ENCODE data around the gene KDM4E.
A peak's percentile ranks its signal among the peaks of the same experiment; 100 is the strongest.

Gene KDM4E

GRCh38 chr11:95057959-95058358 is 32.9 kb downstream of the KDM4E start:
- FAIRE-seq (no peak), DNase-seq (ENCODE audit: insufficient read length) (no peak)
- no peak for TF ChIP-seq TAF1 (IDR thresholded peaks at IDR 0.05; ENCODE audit: borderline replicate concordance, low read depth, low read length)
- TF ChIP-seq POLR2A (IDR thresholded peaks at IDR 0.05; ENCODE audit: low read depth, low read length): no peak
- no peak for TF ChIP-seq POLR2AphosphoS5 (IDR thresholded peaks at IDR 0.05; ENCODE audit: low read depth, low read length)

GRCh38 chr11:95058621-95059020 is 33.6 kb downstream of the KDM4E start:
- no peak for FAIRE-seq
- no peak for TF ChIP-seq TAF1 (IDR thresholded peaks at IDR 0.05; ENCODE audit: borderline replicate concordance, low read depth, low read length)
- TF ChIP-seq POLR2A (IDR thresholded peaks at IDR 0.05; ENCODE audit: low read depth, low read length): no peak
- no peak for TF ChIP-seq POLR2AphosphoS5 (IDR thresholded peaks at IDR 0.05; ENCODE audit: low read depth, low read length)
- DNase-seq (ENCODE audit: insufficient read length): no peak

- FAIRE-seq (no peak), DNase-seq (ENCODE audit: insufficient read length) (no peak)
- TF ChIP-seq TAF1 (IDR thresholded peaks at IDR 0.05; ENCODE audit: borderline replicate concordance, low read depth, low read length) (no peak), POLR2AphosphoS5 (IDR thresholded peaks at IDR 0.05; ENCODE audit: low read depth, low read length) (no peak)
Measured at GRCh38 chr11:95059046-95059445, 34.0 kb downstream of the KDM4E start.

- FAIRE-seq (no peak), DNase-seq (ENCODE audit: insufficient read length) (no peak)
Measured at GRCh38 chr11:95065336-95065735, 40.3 kb downstream of the KDM4E start.

GRCh38 chr11:95066716-95067038 is 41.6 kb downstream of the KDM4E start, which contains the start of gene SRSF8:
SRSF8 (plus strand) TSS chr11:95066919; CDS start chr11:95067227, 308 bp downstream.
- FAIRE-seq: no peak
- TF ChIP-seq TAF1 (IDR thresholded peaks at IDR 0.05; ENCODE audit: borderline replicate concordance, low read depth, low read length) (no peak), POLR2A (IDR thresholded peaks at IDR 0.05; ENCODE audit: low read depth, low read length) (no peak), POLR2AphosphoS5 (IDR thresholded peaks at IDR 0.05; ENCODE audit: low read depth, low read length) (no peak)
- no peak for DNase-seq (ENCODE audit: insufficient read length)

More at GRCh38 chr11:95065336-95065735, 40.3 kb downstream of the KDM4E start:
- TF ChIP-seq POLR2A (IDR thresholded peaks at IDR 0.05; ENCODE audit: low read depth, low read length) (no peak), TAF1 (IDR thresholded peaks at IDR 0.05; ENCODE audit: borderline replicate concordance, low read depth, low read length) (no peak), POLR2AphosphoS5 (IDR thresholded peaks at IDR 0.05; ENCODE audit: low read depth, low read length) (no peak)

- peak; percentile 95 for FAIRE-seq
Measured at GRCh38 chr11:95067039-95067840, 42.2 kb downstream of the KDM4E start.

GRCh38 chr11:95067841-95068219 is 42.8 kb downstream of the KDM4E start:
- TF ChIP-seq TAF1 (IDR thresholded peaks at IDR 0.05; ENCODE audit: borderline replicate concordance, low read depth, low read length) (no peak), POLR2A (IDR thresholded peaks at IDR 0.05; ENCODE audit: low read depth, low read length) (no peak), POLR2AphosphoS5 (IDR thresholded peaks at IDR 0.05; ENCODE audit: low read depth, low read length) (no peak)

More at GRCh38 chr11:95067039-95067840, 42.2 kb downstream of the KDM4E start:
- TF ChIP-seq POLR2A (IDR thresholded peaks at IDR 0.05; ENCODE audit: low read depth, low read length) (peak; percentile 80; the same call in 1 of the 2 replicates), POLR2AphosphoS5 (IDR thresholded peaks at IDR 0.05; ENCODE audit: low read depth, low read length) (peak; percentile 17; the same call in 1 of the 2 replicates), TAF1 (IDR thresholded peaks at IDR 0.05; ENCODE audit: borderline replicate concordance, low read depth, low read length) (peak; percentile 35)
- peak; percentile 27 for DNase-seq (ENCODE audit: insufficient read length)

GRCh38 chr11:95068549-95068948 is 43.5 kb downstream of the KDM4E start:
- TF ChIP-seq POLR2AphosphoS5 (IDR thresholded peaks at IDR 0.05; ENCODE audit: low read depth, low read length) (peak; percentile 68; the same call in 1 of the 2 replicates), POLR2A (IDR thresholded peaks at IDR 0.05; ENCODE audit: low read depth, low read length) (peak; percentile 69), TAF1 (IDR thresholded peaks at IDR 0.05; ENCODE audit: borderline replicate concordance, low read depth, low read length) (peak; percentile 65; the same call in 1 of the 2 replicates)
- peak; percentile 92 for FAIRE-seq
- no peak for DNase-seq (ENCODE audit: insufficient read length)

More at GRCh38 chr11:95067841-95068219, 42.8 kb downstream of the KDM4E start:
- DNase-seq (ENCODE audit: insufficient read length) (no peak), FAIRE-seq (no peak)

- FAIRE-seq (no peak), DNase-seq (ENCODE audit: insufficient read length) (no peak)
- TF ChIP-seq POLR2A (IDR thresholded peaks at IDR 0.05; ENCODE audit: low read depth, low read length) (no peak), TAF1 (IDR thresholded peaks at IDR 0.05; ENCODE audit: borderline replicate concordance, low read depth, low read length) (no peak), POLR2AphosphoS5 (IDR thresholded peaks at IDR 0.05; ENCODE audit: low read depth, low read length) (no peak)
Measured at GRCh38 chr11:95070471-95070870, 45.4 kb downstream of the KDM4E start.

GRCh38 chr11:95072948-95073347 is 47.9 kb downstream of the KDM4E start:
- no peak for FAIRE-seq
- TF ChIP-seq TAF1 (IDR thresholded peaks at IDR 0.05; ENCODE audit: borderline replicate concordance, low read depth, low read length) (no peak), POLR2A (IDR thresholded peaks at IDR 0.05; ENCODE audit: low read depth, low read length) (no peak), POLR2AphosphoS5 (IDR thresholded peaks at IDR 0.05; ENCODE audit: low read depth, low read length) (no peak)

GRCh38 chr11:95074792-95075563 is 49.9 kb downstream of the KDM4E start:
- FAIRE-seq (no peak), DNase-seq (ENCODE audit: insufficient read length) (no peak)
- TF ChIP-seq POLR2AphosphoS5 (IDR thresholded peaks at IDR 0.05; ENCODE audit: low read depth, low read length) (no peak), TAF1 (IDR thresholded peaks at IDR 0.05; ENCODE audit: borderline replicate concordance, low read depth, low read length) (no peak), POLR2A (IDR thresholded peaks at IDR 0.05; ENCODE audit: low read depth, low read length) (no peak)

More at GRCh38 chr11:95072948-95073347, 47.9 kb downstream of the KDM4E start:
- DNase-seq (ENCODE audit: insufficient read length): no peak

All from GM12892 (cell line).